ENCODE data around the gene EEFSEC.

DNA sequence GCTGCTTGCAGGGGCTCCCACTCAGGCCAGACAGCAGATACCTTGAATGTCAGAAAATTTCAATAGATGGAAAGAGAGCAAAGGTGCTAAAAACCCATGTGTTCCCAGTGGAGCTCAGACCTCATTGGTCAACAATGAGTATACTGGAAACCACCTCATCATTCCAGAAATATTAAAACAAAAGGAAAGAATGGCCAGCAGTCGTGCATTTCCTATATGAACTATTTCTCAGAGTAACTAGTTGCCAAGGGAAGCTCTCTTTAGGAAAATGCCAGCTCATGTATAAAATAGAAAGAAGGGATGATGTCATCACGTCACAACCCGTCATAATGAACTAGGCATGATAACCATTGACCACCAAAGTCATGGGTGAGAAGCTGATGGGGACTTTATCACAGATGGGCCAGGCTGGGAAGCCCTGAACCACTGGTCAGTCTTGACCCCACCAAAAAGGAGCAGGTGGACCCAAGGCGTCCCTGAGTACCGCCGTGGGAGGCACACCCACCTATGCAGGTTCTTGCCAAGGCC, 295.9 kb downstream of the EEFSEC start:
- TF ChIP-seq POLR2A (IDR thresholded peaks at IDR 0.05; ENCODE audit: extremely low read depth, insufficient read length) (no peak), MYC (IDR thresholded peaks at IDR 0.05; ENCODE audit: low read depth, low read length) (no peak)
- TF ChIP-seq, protein P1, sequence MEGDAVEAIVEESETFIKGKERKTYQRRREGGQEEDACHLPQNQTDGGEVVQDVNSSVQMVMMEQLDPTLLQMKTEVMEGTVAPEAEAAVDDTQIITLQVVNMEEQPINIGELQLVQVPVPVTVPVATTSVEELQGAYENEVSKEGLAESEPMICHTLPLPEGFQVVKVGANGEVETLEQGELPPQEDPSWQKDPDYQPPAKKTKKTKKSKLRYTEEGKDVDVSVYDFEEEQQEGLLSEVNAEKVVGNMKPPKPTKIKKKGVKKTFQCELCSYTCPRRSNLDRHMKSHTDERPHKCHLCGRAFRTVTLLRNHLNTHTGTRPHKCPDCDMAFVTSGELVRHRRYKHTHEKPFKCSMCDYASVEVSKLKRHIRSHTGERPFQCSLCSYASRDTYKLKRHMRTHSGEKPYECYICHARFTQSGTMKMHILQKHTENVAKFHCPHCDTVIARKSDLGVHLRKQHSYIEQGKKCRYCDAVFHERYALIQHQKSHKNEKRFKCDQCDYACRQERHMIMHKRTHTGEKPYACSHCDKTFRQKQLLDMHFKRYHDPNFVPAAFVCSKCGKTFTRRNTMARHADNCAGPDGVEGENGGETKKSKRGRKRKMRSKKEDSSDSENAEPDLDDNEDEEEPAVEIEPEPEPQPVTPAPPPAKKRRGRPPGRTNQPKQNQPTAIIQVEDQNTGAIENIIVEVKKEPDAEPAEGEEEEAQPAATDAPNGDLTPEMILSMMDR (IDR thresholded peaks at IDR 0.05; ENCODE audit: low read depth, low read length), result no peak
- TF ChIP-seq, protein P2, sequence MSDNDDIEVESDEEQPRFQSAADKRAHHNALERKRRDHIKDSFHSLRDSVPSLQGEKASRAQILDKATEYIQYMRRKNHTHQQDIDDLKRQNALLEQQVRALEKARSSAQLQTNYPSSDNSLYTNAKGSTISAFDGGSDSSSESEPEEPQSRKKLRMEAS (IDR thresholded peaks at IDR 0.05; ENCODE audit: low read depth, low read length), result no peak

All from NB4 (cell line).